HG03139 (cell line): ENCODE results near the gene CCDC117.
"Not testable (repeated sequence)": the region's sequence is repeated elsewhere in the genome, so short reads cannot be mapped to it uniquely, and the experiment has no call there.

Experiments
- ATAC-seq: cut with Tn5 transposase; IDR thresholded peaks from one replicate; pipeline ENCODE4 v1.9.1; 2021; ENCODE audit not compliant: unreplicated experiment

The CCDC117 gene

DNA sequence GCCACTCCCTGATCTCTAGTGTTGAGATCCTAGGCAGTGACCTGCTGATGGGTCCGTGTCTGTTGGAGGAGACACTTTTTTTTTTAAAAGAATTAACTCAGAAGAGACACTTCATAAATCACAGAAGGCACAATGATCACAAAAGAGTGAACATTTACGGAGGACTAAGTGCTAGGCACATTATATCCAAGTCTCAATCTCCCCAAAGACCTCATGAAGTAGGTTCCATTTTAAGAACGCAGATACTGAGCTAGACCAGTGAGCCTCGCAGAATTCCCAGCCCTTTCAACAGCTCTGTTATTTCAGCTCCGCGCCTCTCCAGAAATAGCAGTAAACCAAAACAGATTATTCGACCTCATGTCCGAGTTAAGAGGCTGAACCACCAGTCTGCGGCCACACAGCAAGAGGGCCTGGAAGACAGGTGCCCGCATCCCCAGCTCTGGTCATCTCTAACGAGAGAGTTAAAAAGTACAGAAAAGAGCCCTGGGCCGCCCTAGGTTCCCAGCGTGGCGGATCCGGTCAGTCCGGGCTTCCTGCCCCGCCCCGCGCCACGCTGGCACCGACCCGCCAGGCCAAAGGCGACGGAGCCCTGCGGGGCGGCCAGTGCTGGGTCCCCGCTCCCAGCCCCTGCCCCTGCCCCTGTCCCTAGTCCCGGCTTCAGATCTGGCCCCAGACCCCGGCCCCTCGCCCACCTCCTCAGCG, 27.3 kb downstream of the CCDC117 start:
- ATAC-seq: peak; percentile 21

DNA sequence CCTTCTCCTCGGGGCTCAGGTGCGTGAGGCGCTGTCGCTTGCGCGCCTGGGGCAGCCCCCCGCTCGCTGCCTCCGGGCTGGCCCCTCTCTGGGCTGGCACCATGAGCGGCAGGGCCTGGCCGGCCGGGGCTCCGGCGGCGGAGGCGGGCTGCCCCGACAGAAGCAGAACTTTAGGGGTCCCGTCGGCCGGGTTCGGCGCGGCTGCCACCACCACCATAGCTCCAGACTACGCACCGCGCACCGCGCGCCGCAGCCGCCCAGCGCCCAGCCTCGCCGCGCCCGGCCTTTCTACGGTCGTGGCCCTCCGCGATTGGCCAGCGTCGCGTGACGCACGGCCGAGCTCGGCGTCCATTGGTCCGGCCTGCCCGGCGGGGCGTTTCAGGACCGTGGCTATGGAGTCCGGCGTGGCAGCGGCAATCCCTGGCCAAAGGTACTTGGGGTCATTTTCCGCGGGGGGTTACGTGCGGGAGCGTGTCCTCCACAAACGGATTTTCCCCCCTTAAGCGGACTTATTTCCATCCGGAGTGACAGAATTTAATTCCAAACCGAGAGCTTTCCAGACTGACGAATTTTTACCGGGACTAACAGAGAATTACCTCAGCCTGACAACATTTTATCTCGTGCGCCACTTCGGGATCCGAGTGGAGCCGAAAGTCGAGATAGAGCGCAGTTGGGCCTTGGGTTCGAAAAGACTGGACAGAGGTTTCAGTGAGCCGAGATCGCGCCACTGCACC, 28.0 kb downstream of the CCDC117 start, which contains the start of gene XBP1:
TSS of gene XBP1 (minus strand) at position 262 of the 734 bp plus-strand sequence.
- peak; percentile 75 for ATAC-seq

DNA sequence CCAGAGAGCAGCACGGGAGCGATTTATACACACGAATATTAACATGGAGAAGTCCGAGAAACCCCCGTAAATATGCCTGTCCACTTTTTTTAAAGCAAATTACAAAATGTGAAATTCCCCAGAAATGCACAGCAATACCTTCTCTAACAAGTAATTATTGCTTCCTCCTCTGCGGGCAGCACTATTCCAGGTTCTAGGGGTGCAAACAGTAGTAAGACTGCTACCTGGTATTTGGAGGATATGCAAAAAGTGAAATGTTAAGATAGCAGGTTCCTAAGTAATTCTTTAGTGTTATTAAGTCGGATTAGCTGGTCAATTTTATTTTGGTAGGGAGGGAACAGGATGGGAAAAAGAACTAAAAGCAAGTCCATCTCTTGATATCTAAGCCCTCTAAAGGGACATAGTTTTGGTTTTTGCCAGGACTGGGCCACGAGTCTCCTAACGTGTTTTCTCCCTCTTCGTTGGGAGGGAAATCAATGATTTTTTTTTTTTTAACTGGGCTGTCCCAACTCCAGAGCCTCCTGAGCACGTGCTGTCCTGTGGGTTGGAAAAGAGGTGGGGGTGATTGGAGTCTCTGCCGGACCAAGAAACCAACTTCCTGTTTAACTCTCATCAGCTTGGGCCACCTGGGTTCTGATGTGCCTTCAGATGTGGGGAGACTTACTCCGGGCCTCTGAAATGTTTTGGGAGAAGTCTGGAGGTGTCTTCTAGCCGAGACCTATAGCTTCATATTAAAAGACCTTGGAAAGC, 29.5 kb downstream of the CCDC117 start:
- ATAC-seq: no peak

DNA sequence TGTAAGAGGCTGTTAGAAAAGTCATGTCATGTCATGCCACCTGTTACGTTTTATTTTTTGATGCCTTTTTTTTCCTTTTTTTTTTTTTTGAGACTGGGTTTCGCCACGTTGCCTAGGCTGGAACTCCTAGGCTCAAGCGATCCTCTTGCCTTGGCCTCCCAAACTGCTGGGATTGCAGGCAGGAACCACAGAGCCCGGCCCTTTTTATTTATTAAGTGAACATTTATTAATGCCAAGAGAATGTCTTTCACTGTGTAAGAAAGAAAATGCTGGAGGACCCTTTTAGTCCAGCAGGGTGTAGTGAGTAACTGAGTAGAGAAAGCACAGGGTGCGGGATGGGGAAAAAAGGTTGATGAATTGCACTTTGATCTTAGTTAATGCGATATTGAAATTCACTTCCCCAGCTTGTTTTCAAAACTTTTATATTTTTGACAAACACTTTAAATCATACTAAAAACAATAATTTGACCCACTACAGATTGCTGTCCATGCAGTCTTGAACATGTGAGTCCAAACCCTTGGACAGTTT, 30.2 kb downstream of the CCDC117 start:
- no peak for ATAC-seq

DNA sequence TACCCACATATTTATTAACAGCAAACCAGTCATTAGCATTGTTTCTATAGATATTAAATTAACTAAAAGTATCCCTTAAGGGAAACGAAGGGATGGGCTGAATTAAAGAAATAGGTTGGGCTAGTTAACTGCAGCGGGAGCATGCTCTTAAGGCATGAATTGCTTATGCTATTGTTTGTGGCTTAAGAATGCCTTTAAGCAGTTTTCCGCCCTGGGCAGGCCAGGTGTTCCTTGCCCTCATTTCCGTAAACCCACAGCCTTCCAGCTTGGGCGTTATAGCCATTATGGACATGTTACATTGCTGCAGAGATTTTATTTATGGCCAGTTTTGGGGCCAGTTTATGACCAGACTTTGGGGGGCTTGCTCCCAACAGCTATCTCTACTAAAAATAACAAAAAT, 32.9 kb downstream of the CCDC117 start:
- ATAC-seq: not testable (repeated sequence)

DNA sequence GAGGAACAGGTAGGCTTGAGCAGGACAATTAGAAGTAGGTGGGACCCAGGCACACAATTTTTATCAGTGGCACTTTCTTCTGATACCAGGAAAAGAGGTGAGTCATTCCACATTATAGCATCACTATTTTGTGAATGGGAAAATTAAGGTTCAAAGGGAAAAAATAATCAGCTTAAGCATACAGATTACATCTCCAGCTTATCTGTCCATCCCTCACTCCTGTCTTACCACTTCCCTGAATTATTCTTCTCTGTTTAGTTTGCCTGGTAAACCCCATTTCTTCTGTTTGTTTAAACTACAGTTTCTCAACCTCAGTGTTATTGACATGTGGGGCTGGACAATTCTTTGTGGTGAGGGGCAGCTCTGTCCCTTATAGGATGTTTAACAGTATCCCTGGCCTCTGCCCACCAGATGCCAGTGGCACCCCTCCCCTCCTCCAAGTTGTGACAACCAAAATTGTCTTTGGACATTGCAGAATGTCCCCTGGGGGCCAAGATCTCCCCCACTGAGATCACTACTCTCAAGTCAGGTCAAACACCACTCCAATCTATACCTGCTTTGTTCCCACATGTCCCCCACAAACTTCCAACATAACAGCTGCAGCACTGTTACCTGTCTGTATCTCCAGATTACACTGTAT, 36.3 kb downstream of the CCDC117 start:
- ATAC-seq: no peak

DNA sequence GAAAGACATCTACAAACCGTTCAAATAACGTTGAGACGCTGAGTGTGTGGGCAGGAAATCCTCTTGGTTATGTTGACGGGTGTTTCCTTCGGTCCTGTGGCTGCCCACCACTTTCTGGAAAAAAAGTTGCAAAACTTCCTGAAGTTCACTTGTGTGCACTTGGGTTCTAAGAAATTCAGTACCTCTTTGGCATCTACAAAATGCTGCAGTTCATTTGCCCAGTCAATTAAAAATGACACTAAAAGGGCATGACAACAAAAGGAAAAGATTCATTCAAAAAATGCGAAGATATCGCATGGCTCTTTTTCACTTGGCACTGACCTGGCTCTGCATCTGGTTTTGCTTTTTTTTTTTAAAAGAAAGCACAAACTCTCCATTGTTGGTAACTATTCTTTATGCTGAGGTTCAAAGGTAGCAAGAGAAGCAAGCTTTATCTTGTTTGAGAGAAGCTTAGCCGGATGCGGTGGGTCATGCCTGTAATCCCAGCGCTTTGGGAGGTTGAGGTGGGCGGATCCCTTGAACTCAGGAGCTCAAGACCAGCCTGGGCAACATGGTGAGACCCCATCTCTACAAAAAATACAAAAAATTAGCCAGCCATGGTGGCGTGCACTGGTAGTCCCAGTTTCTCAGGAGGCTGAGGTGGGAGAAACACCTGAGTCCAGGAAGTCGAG, 38.5 kb downstream of the CCDC117 start:
- ATAC-seq: no peak

DNA sequence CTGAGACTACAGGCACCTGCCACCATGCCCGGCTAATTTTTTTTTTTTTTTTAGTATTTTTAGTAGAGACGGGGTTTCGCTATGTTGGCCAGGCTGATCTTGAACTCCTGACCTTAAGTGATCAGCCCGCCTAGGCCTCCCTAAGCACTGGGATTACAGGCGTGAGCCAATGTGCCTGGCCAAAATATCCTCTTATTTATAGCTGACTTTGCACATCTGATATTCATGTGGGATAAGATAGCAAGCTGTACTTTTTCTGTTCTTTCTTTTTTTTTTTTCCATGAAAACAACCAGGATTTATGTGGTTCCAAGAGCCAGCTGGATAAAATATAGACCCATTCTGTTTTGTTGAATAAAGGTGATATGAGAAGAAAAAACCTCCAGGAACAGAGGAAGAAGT, 40.0 kb downstream of the CCDC117 start:
- no peak for ATAC-seq

DNA sequence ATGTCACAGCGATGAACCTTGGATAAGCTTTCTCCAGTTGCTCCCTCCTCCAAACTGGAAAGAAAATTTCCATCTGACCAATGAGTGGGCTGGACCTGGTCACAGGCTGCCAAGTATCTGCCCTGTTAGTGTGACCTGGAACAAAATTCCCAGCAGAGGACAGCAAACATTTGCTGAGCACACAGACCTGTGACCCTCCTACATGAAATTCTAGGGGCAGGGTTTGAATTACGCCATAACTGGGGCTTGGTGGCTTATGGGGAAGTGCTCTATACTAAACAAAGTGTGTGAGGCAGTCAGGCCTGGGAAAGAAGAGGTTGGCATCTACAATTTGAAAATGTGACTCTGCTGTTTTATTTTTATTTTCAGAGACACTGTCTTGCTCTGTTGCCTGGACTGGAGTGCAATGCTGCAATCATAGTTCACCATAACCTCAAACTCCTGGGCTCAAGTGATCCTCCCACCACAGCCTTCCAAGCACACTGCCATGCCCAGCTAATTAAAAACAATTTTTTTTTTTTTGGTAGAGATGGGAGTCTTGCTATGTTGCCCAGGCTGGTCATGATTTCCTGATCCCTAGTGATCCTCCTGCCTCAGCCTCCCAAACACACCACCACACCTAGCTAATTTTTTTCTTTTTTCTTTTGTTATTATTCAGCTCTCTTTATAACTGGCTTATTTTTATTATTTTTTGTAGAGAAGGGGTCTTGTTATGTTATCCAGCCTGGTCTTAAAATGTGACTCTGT, 41.5 kb downstream of the CCDC117 start:
- no peak for ATAC-seq

DNA sequence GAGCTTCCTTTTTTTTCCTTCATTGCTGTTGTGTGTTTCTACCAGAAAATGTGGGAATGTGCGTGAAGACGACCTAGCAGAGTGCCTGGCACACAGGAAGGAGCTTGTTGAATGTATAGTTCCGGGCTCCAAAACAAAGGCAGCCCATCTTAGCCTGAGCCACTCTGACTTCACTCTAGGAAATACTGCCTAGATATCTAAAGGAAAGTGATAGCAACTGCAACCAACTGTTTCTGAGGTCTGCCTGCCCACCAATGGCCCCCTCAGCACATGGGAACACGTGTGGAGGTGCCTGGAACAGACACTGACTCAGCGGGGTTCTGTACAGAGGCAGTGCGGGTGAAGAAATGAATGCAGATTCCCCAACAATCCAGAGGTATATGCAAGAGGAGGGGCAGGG, 42.6 kb downstream of the CCDC117 start:
- no peak for ATAC-seq

DNA sequence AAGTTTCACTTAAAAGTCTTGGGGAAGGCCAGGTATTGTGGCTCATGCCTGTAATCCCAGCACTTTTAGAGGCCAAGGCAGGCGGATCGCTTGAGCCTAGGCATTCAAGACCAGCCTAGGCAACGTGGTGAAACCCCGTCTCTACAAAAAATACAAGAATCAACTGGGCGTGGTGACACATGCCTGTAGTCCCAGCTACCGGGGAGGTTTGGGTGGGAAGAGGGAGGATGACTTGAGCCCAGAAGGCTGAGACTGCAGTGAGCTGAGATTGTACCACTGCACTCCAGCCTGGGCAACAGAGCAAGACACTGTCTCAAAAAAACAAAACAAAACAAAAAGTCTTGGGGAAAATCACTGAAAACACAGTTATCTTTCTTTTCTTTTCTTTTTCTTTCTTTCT, 43.2 kb downstream of the CCDC117 start:
- ATAC-seq: no peak

DNA sequence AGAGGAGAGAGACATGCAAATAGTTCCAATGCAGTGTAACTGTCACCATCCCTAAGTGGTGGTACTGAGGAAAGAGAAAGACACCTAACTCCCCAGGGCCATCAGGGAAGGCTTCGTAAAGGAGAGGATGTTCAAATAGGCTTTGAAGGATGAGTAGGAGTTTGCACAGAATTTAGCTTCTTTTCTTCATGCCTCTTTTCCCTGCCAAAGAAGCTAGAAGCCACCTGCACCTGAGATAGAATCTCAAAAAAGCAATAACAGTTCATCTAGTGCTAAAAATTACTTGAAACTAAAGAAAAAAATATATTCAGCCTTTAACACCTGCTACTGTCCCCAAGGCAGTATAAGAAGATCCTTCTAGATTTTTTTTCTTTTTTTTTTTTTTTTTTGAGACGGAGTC, 44.6 kb downstream of the CCDC117 start:
- no peak for ATAC-seq

DNA sequence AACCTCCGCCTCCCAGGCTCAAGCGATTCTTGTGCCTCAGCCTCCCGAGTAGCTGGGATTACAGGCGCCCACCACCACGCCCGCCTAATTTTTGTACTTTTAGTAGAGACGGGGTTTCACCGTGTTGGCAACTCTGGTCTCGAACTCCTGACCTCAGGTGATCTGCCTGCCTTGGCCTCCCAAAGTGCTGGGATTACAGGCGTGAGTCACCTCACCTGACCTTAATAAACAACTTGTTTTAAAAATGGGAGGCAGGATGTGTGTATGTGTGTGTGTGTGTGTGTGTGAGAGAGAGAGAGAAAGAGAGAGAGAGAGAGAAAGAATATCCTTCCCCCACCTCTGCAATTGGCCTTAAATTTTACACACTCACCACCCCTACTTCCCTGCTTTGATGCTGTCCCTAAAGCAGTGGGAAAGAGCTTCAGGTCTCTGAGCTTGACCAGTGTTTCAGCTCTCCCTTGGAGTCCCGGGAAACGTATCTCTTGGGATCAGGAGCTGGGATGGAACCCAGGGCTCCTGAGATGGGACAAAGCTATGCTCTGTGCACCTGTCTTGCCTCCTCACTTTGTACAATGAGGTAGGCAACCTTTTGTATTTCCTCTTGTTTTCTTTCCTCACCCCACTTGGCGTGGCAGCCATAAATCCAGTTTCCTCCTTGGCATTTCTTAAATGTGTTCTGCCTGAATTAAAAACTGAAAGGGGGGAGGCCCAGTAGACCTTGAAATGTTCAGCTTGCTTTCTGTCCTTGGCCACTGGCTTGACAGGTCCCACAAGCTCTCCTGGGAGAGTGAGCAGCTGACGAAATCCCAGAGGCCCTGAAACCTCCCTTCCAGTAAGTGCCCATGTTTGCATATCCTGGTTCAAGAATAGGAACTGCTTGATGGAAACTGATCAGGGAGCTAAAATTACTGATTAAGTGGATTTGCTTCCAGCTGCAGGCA, 45.7 kb downstream of the CCDC117 start:
- no peak for ATAC-seq

DNA sequence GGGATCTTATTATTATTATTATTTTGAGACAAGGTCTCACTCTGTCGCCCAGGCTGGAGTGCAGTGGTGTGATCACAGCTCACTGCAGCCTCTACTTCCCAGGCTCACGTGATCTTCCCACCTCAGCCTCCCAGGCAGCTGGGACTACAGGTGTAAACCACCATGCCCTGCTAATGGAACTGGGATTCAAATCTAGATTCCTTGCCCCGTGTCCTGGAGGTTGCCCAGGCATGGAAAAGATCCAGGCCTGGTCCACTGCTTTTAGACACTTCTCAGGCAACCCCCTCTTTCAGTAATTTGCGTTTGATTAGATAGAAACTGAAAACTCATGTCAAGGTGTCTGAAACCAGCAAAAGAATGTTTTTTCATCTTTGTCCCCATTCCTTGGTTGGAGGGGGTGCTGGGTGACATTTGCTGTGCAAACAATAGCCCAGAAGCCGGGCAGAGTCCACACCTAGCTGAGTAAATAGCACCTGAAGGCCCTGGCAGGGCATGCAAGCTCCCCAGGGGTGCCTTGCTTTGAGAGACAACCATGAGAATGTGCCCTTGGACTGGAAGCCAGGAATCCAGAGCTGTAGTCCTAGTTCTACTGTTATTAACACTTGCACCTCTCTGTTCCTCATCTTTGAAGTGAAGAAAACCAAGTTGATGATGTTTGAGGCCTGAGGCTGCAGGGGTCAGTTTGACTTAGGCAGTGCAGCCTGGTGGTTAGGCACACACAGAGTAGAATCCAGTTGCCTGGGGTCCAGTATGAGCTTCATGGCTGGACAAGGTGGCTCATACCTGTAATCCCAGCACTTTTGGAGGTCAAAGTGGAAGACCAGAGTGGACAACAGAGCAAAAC, 47.0 kb downstream of the CCDC117 start:
- ATAC-seq: no peak

DNA sequence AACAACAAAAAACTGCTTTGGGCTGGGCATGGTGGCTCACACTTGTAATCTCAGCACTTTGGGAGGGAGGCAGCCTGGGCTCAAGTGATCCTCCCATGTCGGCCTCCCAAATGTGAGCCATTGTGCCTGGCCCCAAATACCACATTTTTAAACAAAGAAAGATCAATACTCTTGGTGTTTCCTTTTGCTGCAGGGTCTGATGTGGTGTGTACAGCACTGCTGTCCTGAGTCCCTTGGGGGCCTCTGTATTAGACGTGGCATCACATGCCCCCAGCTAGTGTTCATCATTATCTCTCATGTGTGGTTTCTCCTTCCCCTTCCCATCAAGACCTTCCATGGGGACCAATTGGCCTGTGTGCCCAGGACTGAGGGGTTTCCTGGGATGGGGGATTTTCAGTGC, 48.4 kb downstream of the CCDC117 start:
- no peak for ATAC-seq

DNA sequence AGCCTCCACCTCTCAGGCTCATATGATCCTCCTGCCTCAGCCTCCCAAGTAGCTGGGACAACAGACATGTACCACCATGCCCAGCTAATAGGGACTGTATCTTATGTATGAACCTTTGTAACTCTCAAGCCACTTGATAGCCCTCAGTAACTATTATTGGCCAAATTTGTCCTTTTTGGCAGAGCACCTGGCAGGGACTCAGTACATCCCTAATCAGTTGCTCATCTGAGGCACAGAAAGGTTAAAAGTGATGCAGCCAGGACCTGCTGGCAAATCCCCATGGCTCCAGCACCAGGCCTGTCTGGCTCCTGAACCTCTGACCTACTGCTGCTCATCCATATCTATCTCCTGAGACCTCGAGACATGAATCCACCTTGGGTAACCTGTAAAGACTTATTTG, 49.0 kb downstream of the CCDC117 start:
- ATAC-seq: no peak

DNA sequence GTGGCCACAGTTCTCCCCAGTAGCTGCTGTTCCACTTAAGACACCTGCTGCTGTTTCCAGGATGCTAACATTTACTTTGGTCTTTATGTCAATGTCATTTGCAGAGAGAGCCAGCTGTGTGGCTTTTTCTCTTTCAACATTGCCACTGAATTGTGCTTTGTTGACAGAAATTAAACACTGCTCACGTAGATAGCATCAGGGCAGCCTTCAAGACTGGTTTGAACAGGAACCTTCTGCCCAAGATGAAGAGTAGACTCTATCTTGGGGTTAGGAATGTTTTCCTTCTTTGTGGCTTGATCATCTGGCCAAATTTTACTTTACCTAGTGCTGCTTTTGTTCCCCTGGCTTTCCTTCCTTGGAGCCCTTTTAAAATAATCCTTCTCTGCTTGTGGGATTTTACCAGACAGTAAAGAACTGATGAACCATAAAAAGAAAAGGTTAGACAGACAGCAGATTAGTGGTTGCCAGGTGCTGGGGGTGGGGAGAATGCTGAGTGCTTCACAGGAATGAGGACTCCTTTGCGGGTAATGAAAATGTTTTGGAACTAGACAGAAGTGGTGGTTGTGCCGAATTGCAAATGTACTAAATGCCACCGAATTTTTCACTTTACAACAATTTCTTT, 50.5 kb downstream of the CCDC117 start:
- ATAC-seq: no peak
